Smooth muscle cell (in vitro differentiated cells): Measurements from ENCODE around the gene CASKIN1. TPM values are rescaled to one million over a fixed set of nuclear protein-coding genes. Genes with fewer than 3 reads are reported as not detected.

Source experiments
- DNase-seq: peaks from one replicate; lab custom pipeline; 2025; ENCODE audit not compliant: unreplicated experiment; lab: John Stamatoyannopoulos, UW
- H2AFZ ChIP-seq: fragments of 200-600 bp; sonication (generic); 2 replicates; pipeline ENCODE4 v1.6.0; 2016; ENCODE audit warnings: antibody characterized with exemption, low read depth, mild to moderate bottlenecking
- H3F3A ChIP-seq: fragments of 200-600 bp; sonication (generic); 2 replicates; pipeline ENCODE4 v1.6.0; 2017; ENCODE audit warnings: antibody characterized with exemption, low read depth
- H3K27ac ChIP-seq: fragments of 200-600 bp; sonication (generic); 2 replicates; pipeline ENCODE4 v1.5.1; 2016; ENCODE audit warnings: low read depth, mild to moderate bottlenecking
- H3K27me3 ChIP-seq: fragments of 200-600 bp; sonication (generic); 2 replicates; pipeline ENCODE4 v1.6.1; 2016; ENCODE audit warnings: low read depth, mild to moderate bottlenecking
- H3K36me3 ChIP-seq: fragments of 200-600 bp; sonication (generic); 2 replicates; pipeline ENCODE4 v1.5.1; 2016; ENCODE audit warnings: low read depth
- H3K4me1 ChIP-seq: fragments of 200-600 bp; sonication (generic); 2 replicates; pipeline ENCODE4 v1.5.1; 2016; ENCODE audit warnings: low read depth
- H3K4me2 ChIP-seq: fragments of 200-600 bp; sonication (generic); 2 replicates; pipeline ENCODE4 v1.6.0; 2016; ENCODE audit warnings: mild to moderate bottlenecking
- H3K4me3 ChIP-seq: fragments of 200-600 bp; sonication (generic); 2 replicates; pipeline ENCODE4 v1.5.1; 2016; ENCODE audit warnings: mild to moderate bottlenecking
- H3K79me2 ChIP-seq: fragments of 200-600 bp; sonication (generic); 2 replicates; pipeline ENCODE4 v1.6.0; 2016; ENCODE audit warnings: low read depth, mild to moderate bottlenecking
- H3K9ac ChIP-seq: fragments of 200-600 bp; sonication (generic); 2 replicates; pipeline ENCODE4 v1.6.0; 2016; ENCODE audit warnings: low read depth
- H3K9me3 ChIP-seq: fragments of 200-600 bp; sonication (generic); replicated peaks from 2 replicates; pipeline ENCODE4 v1.5.1; 2016; ENCODE audit warnings: low read depth
- H4K20me1 ChIP-seq: fragments of 200-600 bp; sonication (generic); 2 replicates; pipeline ENCODE4 v1.6.0; 2016; ENCODE audit warnings: low read depth
- CTCF ChIP-seq: fragments of 200-600 bp; sonication (generic); IDR thresholded peaks from 2 replicates; pipeline ENCODE4 v1.5.1; 2017; ENCODE audit warnings: borderline replicate concordance, mild to moderate bottlenecking, antibody characterized with exemption; ENCODE audit not compliant: insufficient read depth, poor library complexity, severe bottlenecking
- WGBS: methylation state at CpG from one replicate; pipeline ENCODE4 v1.1.7; 2016; ENCODE audit warnings: low lambda C conversion rate; 5-methylcytosine and 5-hydroxymethylcytosine counted together
- polyA plus RNA-seq: library from polyadenylated mRNA; unstranded; fragments of >200 nt; fragmentation: Nextera tagmentation; extraction: Ambion mirVana; gene quantifications from 2 replicates; pipeline ENCODE4 v1.2.1, GENCODE V29; 2016
- total RNA-seq: library from RNA; depleted of rRNA; stranded (reverse); fragments of >200 nt; gene quantifications from 2 replicates; pipeline ENCODE4 v1.2.3, GENCODE V29; 2014

The CASKIN1 gene
- total and polyA plus RNA-seq, 2 experiments from 2014 or later: 0.09 to 0.45 TPM

GRCh38 chr16:2228161-2228824 is 31.9 kb upstream of the CASKIN1 start:
- Histone ChIP-seq H2AFZ (no peak overlapping the region), H3K9me3 (no peaks in the 10 kb centered on the region), H3K27me3 (no peaks in the 10 kb centered on the region), H3K79me2 (peaks cover 50% of the 10 kb centered on the region), H3K9ac (no peak overlapping the region), H3K4me3 (no peak overlapping the region), H3K4me2 (no peak overlapping the region), H3K4me1 (peaks cover 6% of the 10 kb centered on the region), H3K27ac (no peak overlapping the region), H4K20me1 (peaks cover 71% of the 10 kb centered on the region), H3F3A (no peaks in the 10 kb centered on the region), H3K36me3 (no peaks in the 10 kb centered on the region)
- no peak for DNase-seq
- TF ChIP-seq CTCF: no peak
- WGBS: 93% methylated on average over 20 of the region's 25 CpGs

GRCh38 chr16:2226918-2227317 is 30.5 kb upstream of the CASKIN1 start:
- Histone ChIP-seq H2AFZ (no peak overlapping the region), H4K20me1 (peaks cover 71% of the 10 kb centered on the region), H3F3A (no peaks in the 10 kb centered on the region), H3K4me1 (peaks cover 6% of the 10 kb centered on the region), H3K27me3 (no peaks in the 10 kb centered on the region), H3K27ac (no peak overlapping the region), H3K4me2 (no peak overlapping the region), H3K9ac (no peak overlapping the region), H3K4me3 (no peak overlapping the region), H3K79me2 (peaks cover 50% of the 10 kb centered on the region), H3K36me3 (no peaks in the 10 kb centered on the region), H3K9me3 (no peaks in the 10 kb centered on the region)
- WGBS: 98% methylated on average over 6 of the region's 6 CpGs
- TF ChIP-seq CTCF: no peak
- DNase-seq: no peak

GRCh38 chr16:2226245-2226793 is 29.9 kb upstream of the CASKIN1 start:
- H3K9ac ChIP-seq: no peak overlapping the region

More at GRCh38 chr16:2226245-2226793, 29.9 kb upstream of the CASKIN1 start:
- H3K4me3 ChIP-seq: no peak overlapping the region
- no peak for DNase-seq
- H3K9me3 ChIP-seq: no peaks in the 10 kb centered on the region
- peaks cover 50% of the 10 kb centered on the region for H3K79me2 ChIP-seq
- 78% methylated on average over 9 of the region's 9 CpGs for WGBS
- no peaks in the 10 kb centered on the region for H3K36me3 ChIP-seq
- no peaks in the 10 kb centered on the region for H3F3A ChIP-seq
- no peak overlapping the region for H3K27ac ChIP-seq
- no peak for TF ChIP-seq CTCF
- no peaks in the 10 kb centered on the region for H3K27me3 ChIP-seq
- H3K4me1 ChIP-seq: peaks cover 6% of the 10 kb centered on the region
- H2AFZ ChIP-seq: no peak overlapping the region
- no peak overlapping the region for H3K4me2 ChIP-seq
- H4K20me1 ChIP-seq: peaks cover 66% of the 10 kb centered on the region
